CD4-positive, alpha-beta T cell treated with Interleukin-6 at 100 ng/mL for 8 hours (primary cell): ENCODE results near the gene ZKSCAN2.

Experiments used
- DNase-seq: peaks from one replicate; pipeline ENCODE4 v3.0.0-alpha.2; 2020; ENCODE audit warnings: mixed read lengths, low spot score

The ZKSCAN2 gene

DNA sequence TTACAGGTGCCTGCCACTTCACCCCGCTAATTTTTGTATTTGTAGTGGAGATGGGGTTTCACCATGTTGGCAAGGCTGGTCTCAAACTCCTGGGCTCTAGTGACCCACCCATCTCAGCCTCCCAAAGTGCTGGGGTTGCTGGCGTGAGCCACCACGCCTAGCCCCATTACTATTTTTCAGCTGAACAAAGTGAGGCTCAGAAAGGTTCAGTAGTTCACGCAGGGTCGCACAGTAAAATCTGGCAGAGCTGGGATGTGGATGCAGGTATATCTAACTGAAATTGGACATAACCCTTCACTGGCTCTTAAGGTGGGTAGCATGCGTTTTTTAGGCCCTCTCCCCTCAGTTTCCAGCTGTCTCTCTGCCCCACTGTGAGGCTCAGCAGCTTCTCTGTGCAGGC lies 33.7 kb downstream of the ZKSCAN2 start:
- DNase-seq, result no peak

DNA sequence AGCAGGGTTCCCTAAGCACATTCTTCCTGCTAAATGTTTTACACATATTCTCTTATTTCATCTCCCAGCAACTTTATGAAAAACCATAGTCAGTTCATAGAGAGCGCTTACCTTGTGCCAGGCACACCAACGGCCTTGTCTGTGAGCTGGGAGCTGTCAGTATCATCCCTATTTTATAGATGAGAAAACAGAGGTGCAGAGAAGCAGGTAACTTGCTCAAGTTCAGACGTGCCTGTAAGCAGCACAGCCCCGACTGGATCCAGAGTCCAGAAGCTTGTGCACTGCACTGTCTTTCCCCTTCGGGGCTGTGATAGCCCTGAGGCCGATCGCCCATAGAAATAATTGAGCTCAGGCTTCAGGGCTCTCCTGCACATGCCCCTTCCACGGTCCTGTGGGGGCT lies 34.7 kb downstream of the ZKSCAN2 start:
- DNase-seq, result no peak

DNA sequence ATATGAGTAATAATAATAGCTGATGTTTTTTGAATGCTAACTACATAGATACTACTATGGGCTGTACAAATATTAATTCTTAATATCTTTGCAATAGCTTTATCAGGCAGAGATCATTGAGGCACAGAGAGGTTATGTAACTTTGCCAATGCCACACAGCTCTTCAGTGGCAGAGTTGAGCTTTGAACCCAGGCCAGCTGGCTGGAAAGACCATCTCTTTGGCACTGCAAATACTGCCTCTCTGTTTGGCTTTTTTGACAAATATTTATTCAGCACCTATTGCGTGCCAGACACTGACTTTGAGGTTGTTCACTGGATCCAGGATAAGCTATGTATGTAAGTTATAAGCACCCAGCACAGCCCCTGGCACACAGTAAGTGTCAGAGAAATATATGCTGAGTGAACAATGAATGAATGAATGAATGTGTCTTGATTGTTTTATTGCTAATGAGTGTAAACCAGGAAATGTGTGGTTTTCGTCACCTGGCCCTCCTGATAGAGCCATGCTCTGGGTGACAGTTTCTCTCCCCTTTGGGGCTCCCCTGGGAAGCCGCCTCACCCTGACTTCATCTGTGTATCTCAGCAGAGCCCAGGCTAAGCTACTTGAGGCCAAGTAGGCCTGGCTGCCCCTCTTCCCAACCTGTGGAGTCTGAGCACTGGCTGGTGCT lies 38.4 kb downstream of the ZKSCAN2 start:
- DNase-seq, result no peak

DNA sequence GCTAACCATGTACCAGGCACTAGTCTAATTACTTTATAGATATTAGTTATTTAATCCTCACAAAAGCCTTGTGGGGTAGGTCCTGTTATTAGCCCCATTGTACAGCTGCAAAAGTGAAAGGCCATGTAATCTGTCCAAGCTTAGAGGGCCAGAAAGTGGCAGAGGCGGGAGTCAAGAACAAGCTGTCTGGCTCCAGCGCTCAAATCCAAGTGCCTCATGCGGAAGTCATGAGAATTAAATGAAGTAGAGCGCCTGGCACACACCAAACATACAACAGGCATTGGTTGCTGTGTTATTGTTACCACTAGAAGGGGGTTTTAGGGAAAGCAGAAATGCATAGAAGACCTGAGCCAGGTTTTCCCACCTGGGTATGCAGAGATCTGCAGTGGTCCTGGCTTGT lies 39.7 kb downstream of the ZKSCAN2 start:
- no peak for DNase-seq

DNA sequence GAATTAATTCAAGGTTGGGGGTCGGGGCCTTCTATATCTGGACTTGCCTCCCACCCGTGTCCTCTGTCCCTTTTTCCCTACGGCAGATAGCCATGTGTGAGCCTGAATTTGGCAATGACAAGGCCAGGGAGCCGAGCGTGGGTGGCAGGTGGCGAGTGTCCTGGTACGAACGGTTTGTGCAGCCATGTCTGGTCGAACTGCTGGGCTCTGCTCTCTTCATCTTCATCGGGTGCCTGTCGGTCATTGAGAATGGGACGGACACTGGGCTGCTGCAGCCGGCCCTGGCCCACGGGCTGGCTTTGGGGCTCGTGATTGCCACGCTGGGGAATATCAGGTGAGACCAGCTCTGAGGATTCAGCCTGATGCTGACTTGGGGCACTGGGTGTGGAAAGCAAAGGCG lies 40.5 kb downstream of the ZKSCAN2 start:
- DNase-seq, result no peak

DNA sequence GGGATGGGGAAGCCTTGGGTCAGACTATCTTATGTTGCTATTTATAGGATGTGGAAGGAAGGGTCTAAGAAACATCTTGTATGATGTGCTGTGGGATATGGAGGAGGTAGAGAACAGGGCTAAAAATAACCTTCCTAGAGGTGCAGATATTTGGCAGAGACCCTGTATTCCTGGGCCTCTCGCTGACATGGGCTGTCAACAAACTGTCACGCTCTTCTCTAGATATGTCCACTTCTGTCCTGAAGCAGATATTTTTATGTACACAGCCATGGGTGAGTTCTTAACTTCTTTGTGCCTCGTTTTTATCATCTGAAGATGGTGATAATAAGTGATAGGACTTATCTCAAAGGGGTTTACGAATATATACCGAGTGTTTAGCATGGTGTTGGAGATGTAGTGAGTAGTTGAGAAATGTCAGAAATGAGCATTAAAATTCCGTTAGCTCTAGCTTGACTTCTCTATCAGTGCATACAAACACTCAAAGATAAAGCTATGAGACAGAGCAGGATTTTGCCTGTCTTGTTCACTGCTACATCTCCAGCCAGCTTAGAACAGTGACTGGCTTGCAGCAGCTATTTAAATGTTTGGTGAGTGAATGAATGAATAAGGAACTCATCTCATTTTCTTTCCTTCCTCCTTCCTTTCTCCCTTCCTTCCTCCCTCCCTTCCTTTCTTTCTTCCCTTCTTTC lies 43.8 kb downstream of the ZKSCAN2 start:
- no peak for DNase-seq

DNA sequence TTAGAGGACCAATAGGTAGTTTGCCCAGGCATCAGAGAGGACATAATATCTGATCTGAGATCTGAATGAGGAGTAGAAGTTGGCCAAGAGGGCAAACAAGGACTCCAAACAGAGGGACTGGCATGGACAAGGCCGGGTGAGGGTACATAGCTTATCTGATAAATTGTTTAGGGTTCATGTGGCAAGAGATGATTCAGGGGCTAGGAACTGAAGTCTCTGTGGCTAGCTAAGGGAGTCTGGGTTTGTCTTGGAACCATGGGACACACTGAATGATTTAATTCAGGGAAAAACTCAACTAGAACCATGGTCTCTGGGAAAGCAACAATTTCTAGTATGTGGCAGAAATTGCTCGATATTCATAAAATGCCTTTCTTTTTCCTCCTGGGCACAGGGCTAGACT lies 45.0 kb downstream of the ZKSCAN2 start:
- DNase-seq, result no peak

DNA sequence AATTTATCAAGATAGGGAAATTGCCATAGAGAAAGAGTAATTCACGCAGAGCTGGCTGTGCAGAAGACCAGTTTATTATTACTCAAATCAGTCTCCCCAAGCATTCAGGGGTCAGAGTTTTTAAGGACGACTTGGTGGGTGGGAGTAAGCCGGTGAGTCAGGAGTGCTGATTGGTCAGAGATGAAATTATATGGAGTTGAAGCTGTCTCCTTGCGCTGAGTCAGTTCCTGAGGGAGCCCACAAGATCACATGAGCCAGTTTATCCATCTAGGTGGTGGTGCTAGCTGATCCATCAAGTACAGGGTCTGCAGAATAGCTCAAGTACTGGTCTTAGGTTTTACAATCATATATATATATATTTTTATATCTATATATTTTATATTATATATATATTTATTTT lies 46.9 kb downstream of the ZKSCAN2 start:
- DNase-seq, result no peak

DNA sequence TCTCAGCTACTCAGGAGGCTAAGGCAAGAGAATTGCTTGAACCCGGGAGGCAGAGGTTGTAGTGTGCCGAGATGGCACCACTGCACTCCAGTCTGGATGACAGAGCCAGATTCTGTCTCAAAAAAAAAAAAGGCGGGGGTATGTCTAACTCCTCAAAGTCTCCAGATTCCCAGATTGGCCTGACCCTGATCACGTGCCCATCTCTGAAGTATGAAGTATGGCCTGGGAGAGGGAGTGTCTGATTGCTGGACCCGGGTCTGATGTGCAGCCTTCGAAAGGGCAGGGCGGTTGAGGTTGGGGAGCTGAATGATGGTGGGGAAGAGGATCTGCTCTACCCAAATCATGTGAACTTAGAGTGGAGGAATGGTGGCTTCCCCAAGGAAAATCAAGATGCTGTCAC lies 58.2 kb downstream of the ZKSCAN2 start:
- DNase-seq, result no peak

DNA sequence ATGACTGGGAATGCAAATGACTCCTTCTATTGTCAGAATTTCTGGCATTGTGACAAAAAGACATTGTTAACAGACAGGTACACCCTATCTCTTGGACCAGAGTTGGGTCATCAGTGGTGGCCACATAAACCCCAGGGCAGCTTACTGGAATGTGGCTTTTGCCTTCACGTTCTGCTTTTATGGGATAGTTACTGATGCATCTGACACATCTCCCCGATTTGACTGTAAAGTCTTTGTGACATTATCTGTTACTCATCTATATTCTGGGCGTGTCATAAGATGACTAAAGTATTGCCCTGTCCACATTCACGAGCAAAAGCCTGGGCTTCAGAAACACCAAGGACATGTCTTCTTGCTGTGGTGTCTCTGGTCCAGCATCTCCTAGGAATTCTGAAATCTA lies 59.6 kb downstream of the ZKSCAN2 start:
- no peak for DNase-seq

DNA sequence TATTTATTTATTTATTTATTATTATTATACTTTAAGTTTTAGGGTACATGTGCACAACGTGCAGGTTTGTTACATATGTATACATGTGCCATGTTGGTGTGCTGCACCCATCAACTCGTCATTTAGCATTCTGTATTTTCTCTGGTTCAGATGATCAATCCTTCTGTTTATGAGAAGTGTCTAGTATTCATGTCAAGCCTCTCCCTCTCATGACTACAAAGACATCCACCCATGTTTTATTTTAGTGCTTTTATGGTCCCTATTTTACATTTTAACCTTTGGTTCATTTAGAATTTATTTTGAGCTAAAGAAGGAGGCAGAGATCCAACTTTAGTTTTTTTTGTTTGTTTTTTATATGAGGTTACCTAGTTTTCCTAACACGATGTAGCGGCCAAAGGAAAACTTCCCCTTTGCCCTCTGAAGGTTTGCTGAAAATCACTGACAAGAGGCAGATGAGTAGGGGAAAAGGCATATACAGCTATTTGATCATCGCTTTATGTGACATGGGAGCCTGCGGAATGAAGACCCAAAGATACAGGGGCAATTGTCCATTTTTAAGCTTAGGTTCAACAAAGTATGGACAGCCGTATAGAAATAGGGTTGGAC lies 63.3 kb downstream of the ZKSCAN2 start:
- no peak for DNase-seq

DNA sequence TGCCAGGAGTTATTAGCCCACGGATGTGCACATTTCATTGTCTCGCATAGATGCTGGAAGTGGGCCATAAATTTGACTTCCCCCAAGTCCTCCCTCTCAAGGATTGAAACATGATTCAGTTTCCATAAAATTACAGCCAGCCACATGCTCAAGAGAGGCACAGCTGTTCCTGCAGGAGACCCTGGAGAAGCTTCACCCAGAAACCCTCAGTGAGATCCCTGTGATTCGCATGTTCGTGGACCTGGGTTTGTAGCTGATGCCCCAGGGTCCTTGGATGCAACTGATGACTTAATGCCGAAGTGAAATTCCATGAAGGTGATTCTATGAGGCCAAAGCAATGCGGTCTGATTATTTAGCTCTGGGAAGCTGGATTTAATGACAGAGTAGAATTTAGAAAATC lies 65.5 kb downstream of the ZKSCAN2 start:
- DNase-seq, result no peak

DNA sequence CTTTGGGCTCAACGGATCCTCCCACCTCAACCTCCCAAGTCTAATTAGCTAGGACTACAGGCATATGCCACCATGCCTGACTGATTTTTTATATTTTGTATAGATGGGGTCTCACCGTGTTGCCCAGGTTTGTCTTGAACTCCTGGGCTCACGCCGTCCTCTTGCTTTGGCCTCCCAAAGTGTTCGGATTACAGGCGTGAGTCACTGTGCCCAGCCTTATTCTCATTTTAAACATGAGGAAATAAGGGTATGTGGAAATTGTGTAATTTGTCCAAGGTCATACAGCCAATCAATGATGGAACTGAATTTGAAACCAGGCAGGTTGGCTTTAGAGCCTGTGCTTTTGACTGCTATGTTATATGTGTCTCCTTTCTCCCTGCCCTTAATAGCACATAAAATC lies 68.3 kb downstream of the ZKSCAN2 start:
- DNase-seq, result no peak

DNA sequence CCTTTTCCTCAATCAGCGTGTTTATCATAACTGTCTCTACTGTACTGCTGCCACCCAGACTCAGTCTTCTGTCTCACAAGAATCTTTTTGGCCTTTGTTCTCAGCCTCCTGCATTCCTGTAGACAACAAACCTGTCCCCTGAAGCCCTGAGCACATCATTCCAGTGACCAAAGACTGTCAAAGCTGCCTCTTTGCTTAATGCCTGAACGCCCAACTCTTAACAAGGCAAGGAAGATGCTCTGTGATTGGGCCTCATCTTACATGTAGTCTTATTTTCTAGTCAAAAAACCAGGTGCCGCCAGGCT lies 70.2 kb downstream of the ZKSCAN2 start:
- no peak for DNase-seq
